ENCODE measurements around the gene USP13.

USP13 gene, protein sequence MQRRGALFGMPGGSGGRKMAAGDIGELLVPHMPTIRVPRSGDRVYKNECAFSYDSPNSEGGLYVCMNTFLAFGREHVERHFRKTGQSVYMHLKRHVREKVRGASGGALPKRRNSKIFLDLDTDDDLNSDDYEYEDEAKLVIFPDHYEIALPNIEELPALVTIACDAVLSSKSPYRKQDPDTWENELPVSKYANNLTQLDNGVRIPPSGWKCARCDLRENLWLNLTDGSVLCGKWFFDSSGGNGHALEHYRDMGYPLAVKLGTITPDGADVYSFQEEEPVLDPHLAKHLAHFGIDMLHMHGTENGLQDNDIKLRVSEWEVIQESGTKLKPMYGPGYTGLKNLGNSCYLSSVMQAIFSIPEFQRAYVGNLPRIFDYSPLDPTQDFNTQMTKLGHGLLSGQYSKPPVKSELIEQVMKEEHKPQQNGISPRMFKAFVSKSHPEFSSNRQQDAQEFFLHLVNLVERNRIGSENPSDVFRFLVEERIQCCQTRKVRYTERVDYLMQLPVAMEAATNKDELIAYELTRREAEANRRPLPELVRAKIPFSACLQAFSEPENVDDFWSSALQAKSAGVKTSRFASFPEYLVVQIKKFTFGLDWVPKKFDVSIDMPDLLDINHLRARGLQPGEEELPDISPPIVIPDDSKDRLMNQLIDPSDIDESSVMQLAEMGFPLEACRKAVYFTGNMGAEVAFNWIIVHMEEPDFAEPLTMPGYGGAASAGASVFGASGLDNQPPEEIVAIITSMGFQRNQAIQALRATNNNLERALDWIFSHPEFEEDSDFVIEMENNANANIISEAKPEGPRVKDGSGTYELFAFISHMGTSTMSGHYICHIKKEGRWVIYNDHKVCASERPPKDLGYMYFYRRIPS

DNA sequence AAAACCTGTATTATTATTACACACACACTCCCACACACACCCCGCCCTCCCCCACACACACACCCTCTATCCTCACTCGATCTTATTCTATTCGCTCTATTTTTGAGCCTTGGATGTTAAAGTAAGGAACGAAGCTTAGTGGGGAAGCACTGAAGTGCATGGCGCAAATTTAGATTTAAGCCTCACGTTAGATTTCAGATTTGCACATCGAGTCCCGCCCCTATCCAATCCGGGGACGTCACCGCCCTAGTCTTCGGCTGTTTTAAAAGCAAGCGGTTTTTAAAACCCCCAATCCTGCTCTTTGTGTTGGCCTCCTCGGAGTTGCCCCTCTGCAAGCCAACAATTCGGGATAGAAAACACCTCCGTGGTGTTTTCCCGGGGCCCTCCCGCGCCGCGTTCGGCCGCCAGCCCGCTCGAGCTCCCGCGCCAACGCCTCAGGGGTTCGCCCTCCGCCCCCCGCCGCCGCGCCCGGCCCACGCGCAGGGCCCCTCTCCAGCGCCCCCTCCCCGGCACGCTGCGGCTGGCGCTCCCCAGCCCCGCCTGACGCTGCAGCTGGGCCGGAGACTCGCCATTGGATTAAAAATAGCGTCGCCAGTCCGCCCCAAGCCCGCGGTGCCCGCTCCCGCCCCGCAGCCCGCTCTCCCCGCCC, at the start of gene USP13:
Gene USP13 (plus strand): TSS at position 594 of the 649 bp plus-strand sequence. CDS start 186 bp downstream, outside the sequence.
- peaks cover 22 to 33% of the 10 kb centered on the region in 2 donors for H3K4me1 Mint-ChIP-seq
- peak within 1 kb of the TSS; percentile 98 for H3K27ac Mint-ChIP-seq
- peaks cover 8 to 10% of the 10 kb centered on the region in 2 donors for H3K36me3 Mint-ChIP-seq
- no peaks in the 10 kb centered on the region for H3K27me3 Mint-ChIP-seq
- H3K4me3 Mint-ChIP-seq: peak within 1 kb of the TSS; percentile 89 to 96
- H3K9me3 Mint-ChIP-seq: peaks cover 0 to 2% of the 10 kb centered on the region in 2 donors
- peak; percentile 60 for DNase-seq
- peak; percentile 65 to 73 for ATAC-seq (replicated peaks)

DNA sequence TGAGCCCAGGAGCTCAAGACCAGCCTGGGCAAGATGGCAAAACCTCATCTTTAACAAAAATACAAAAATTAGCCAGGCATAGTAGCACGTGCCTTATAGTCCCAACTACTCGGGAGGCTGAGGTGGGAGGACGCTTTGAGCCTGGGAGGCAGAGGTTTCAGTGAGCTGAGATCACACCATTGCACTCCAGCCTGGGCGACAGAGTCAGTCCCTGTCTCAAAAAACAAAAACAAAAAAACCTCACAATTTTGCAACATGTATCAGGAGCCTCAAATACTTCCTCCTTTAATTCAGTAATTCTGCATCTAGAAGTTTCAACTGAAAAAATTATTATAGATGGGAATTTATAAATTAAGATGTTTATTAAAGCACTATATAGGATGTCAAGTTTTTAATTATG, 49.5 kb upstream of the USP13 start:
- Mint-ChIP-seq H3K4me1 (peaks cover 20 to 35% of the 10 kb centered on the region in 2 donors), H3K27ac (no peak overlapping the region), H3K36me3 (peaks cover 20 to 22% of the 10 kb centered on the region in 2 donors), H3K27me3 (no peaks in the 10 kb centered on the region), H3K4me3 (peak overlapping the region; percentile 22 to 100), H3K9me3 (no peaks in the 10 kb centered on the region)
- no peak for DNase-seq
- ATAC-seq (replicated peaks): no peak

DNA sequence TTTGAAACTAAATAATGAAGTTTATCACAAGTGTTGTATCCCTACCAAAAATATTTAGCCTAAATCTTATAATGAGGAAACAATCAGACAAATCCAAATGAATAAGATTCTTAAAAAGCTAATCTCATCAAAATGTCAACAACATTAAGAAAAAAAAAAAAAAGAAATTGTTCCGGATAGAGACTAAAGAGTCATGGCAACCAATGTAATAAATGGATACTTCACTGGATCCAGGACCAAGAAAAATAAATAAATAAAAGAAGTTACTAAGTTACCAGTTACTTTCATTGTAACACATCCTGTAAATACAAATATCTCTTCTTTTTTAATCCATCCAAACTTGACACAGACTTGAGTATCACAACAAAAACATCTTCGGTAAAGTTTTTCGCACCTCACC, 49.0 kb upstream of the USP13 start:
- Mint-ChIP-seq H3K36me3 (peaks cover 19 to 20% of the 10 kb centered on the region in 2 donors), H3K27ac (peak overlapping the region; percentile 100), H3K27me3 (no peaks in the 10 kb centered on the region), H3K4me1 (peaks cover 22 to 39% of the 10 kb centered on the region in 2 donors), H3K4me3 (peak overlapping the region; percentile 98 to 100), H3K9me3 (no peaks in the 10 kb centered on the region)
- DNase-seq: no peak
- ATAC-seq (replicated peaks): no peak

GRCh38 chr3:179604321-179605078, 48.3 kb upstream of the USP13 start, which contains the start of the genes MRPL47 and NDUFB5:
Gene MRPL47 (minus strand): TSS chr3:179604638. CDS start chr3:179604624, 14 bp downstream.
Gene NDUFB5 (plus strand): TSS chr3:179604794. CDS start chr3:179604816, 22 bp downstream.
- H3K4me1 Mint-ChIP-seq: peaks cover 28 to 46% of the 10 kb centered on the region in 2 donors
- no peaks in the 10 kb centered on the region for H3K9me3 Mint-ChIP-seq
- peak within 1 kb of the TSS; percentile 98 to 100 for H3K4me3 Mint-ChIP-seq
- H3K36me3 Mint-ChIP-seq: peaks cover 20 to 21% of the 10 kb centered on the region in 2 donors
- H3K27ac Mint-ChIP-seq: peak within 1 kb of the TSS; percentile 100
- no peaks in the 10 kb centered on the region for H3K27me3 Mint-ChIP-seq
- peak; percentile 90 for DNase-seq
- ATAC-seq (replicated peaks): peak; percentile 92 to 94

- ATAC-seq (replicated peaks) (no peak), DNase-seq (no peak)
- Mint-ChIP-seq H3K27me3 (no peaks in the 10 kb centered on the region), H3K36me3 (peaks cover 19 to 24% of the 10 kb centered on the region in 2 donors), H3K4me1 (peaks cover 35 to 60% of the 10 kb centered on the region in 2 donors), H3K4me3 (peak overlapping the region; percentile 44 to 64), H3K9me3 (no peaks in the 10 kb centered on the region), H3K27ac (peak overlapping the region; percentile 67)
Measured at GRCh38 chr3:179606534-179607085, 46.2 kb upstream of the USP13 start.

DNA sequence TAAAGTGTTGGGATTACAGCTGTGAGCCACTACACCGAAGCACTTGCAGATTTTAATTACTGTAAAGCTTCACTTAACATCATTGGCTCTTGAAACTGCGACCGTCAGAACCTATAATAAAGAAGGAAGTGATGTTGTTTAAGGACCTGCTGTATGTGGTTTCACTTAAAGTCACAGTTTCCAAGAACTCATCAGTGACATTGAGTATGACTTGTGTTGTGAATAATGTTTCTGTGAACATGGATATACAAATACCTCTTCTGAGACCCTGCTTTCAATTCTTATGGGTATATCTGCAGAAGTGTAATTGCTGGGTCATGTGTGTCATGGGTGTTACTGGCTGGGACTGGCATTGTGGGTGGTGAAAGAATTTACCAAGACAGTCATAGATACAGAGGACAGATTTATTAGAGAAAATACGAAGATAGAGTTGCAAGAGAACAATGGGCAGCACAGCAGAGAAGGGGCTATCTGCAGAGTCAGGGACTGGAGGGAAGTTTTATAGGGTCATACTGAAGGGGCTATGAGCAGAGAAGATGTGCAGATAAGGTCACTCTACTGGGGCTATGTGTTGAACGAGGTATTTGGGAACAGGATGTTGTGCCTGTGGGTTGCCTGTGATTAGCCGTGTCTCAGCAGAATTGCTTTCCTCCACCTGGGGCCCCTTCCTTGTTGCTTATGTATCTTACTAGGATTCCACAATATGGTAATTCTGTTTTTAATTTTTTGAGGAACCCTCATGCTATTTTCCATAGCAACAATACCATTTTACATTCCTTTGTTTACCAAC, 43.7 kb upstream of the USP13 start:
- Mint-ChIP-seq H3K36me3 (peaks cover 19 to 31% of the 10 kb centered on the region in 2 donors), H3K4me1 (peaks cover 41 to 74% of the 10 kb centered on the region in 2 donors), H3K27me3 (no peaks in the 10 kb centered on the region), H3K9me3 (no peaks in the 10 kb centered on the region), H3K27ac (peak overlapping the region; percentile 94), H3K4me3 (peak overlapping the region; percentile 70 to 75)
- ATAC-seq (replicated peaks) (peak; percentile 80 to 81), DNase-seq (peak; percentile 18)

- Mint-ChIP-seq H3K27me3 (no peaks in the 10 kb centered on the region), H3K4me3 (no peak overlapping the region), H3K9me3 (no peaks in the 10 kb centered on the region), H3K4me1 (peaks cover 40 to 69% of the 10 kb centered on the region in 2 donors), H3K27ac (peak overlapping the region; percentile 14), H3K36me3 (peaks cover 16 to 28% of the 10 kb centered on the region in 2 donors)
- DNase-seq: no peak
- ATAC-seq (replicated peaks): no peak
Measured at GRCh38 chr3:179610066-179610465, 42.8 kb upstream of the USP13 start.

DNA sequence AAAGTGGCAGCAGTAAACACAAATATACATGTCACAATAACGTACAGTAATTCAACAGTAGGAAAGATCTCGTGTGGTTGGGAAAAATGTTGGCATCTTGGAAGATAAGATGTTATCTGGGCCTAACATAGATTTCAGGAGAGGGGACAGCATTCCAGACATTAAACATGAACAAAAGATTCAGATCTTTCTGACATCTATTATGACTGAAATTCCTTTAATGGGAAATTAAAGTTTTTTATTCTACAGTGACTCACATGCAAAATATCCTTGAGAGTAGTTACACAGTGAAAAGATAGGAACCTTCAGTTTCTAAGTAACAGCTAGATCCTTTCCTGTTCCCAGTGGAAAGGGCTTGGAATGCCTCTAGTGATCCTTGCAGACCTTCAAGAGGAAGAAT, 39.0 kb upstream of the USP13 start:
- Mint-ChIP-seq H3K27ac (no peak overlapping the region), H3K9me3 (no peaks in the 10 kb centered on the region), H3K4me1 (peaks cover 21 to 35% of the 10 kb centered on the region in 2 donors), H3K36me3 (peaks cover 19 to 34% of the 10 kb centered on the region in 2 donors), H3K27me3 (no peaks in the 10 kb centered on the region), H3K4me3 (no peak overlapping the region)
- ATAC-seq (replicated peaks) (no peak), DNase-seq (no peak)

DNA sequence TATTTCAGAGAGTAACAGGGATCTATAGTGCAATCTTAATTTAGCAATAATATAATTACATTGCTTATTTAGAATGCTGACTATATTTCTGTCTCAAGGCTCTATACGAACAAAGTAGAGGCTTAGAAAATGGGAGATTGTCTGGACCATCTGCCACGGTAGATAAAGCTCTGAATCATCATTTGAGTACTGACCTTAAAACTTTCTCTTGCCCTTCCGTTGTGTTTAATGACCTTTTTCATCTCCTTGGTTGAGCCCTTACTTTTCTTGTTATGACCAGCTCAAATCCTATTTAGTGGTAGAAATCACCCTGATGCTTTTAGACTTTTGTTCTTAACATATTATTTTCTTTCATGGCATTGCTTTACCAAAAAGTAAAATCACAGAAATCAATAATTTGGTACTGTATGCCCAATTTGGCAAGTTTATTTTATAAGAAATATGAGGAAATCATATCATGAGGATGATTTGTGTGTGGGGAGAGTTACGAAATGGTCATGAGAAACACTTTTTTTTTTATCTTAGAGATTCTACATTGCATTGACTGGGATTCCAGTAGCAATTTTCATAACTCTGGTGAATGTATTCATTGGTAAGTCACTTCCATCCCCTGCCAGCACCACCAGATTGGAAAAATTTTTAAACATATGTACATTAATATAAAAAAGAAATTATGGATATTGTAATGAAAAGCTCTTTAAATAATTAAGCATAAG, 37.2 kb upstream of the USP13 start:
- peaks cover 12 to 19% of the 10 kb centered on the region in 2 donors for H3K4me1 Mint-ChIP-seq
- no peak overlapping the region for H3K4me3 Mint-ChIP-seq
- ATAC-seq (replicated peaks): no peak
- no peak overlapping the region for H3K27ac Mint-ChIP-seq
- H3K27me3 Mint-ChIP-seq: no peaks in the 10 kb centered on the region
- no peaks in the 10 kb centered on the region for H3K9me3 Mint-ChIP-seq
- peaks cover 23 to 38% of the 10 kb centered on the region in 2 donors for H3K36me3 Mint-ChIP-seq
- DNase-seq: no peak

GRCh38 chr3:179622023-179622422, 30.8 kb upstream of the USP13 start:
- H3K27ac Mint-ChIP-seq: no peak overlapping the region
- no peaks in the 10 kb centered on the region for H3K27me3 Mint-ChIP-seq
- no peaks in the 10 kb centered on the region for H3K9me3 Mint-ChIP-seq
- H3K4me1 Mint-ChIP-seq: no peaks in the 10 kb centered on the region
- ATAC-seq (replicated peaks) (no peak), DNase-seq (no peak)
- no peak overlapping the region for H3K4me3 Mint-ChIP-seq
- peaks cover 39 to 56% of the 10 kb centered on the region in 2 donors for H3K36me3 Mint-ChIP-seq

GRCh38 chr3:179624451-179624850, 28.4 kb upstream of the USP13 start:
- no peaks in the 10 kb centered on the region for H3K9me3 Mint-ChIP-seq
- no peaks in the 10 kb centered on the region for H3K4me1 Mint-ChIP-seq
- H3K27me3 Mint-ChIP-seq: no peaks in the 10 kb centered on the region
- H3K36me3 Mint-ChIP-seq: peaks cover 33 to 52% of the 10 kb centered on the region in 2 donors
- DNase-seq (no peak), ATAC-seq (replicated peaks) (no peak)
- no peak overlapping the region for H3K4me3 Mint-ChIP-seq
- no peak overlapping the region for H3K27ac Mint-ChIP-seq
